Mesenchymal stem cell (in vitro differentiated cells and primary cell): ENCODE results near the gene LARP1.

Source experiments
- DNase-seq: peaks from one replicate; pipeline ENCODE4 v3.0.0-alpha.2; 2013
- H2AFZ ChIP-seq: one replicate; pipeline ENCODE4 v1.6.1; 2013; ENCODE audit warnings: low read depth, mild to moderate bottlenecking, control low read depth, inconsistent platforms, low read length, moderate library complexity
- H2AK5ac ChIP-seq: 2 replicates; pipeline ENCODE4 v1.6.1; 2013; ENCODE audit warnings: low read length, moderate library complexity, mild to moderate bottlenecking, inconsistent platforms; ENCODE audit not compliant: severe bottlenecking
- H2BK120ac ChIP-seq: one replicate; pipeline ENCODE4 v1.6.1; 2013; ENCODE audit warnings: low read depth, mild to moderate bottlenecking, inconsistent platforms, low read length, moderate library complexity
- H2BK12ac ChIP-seq, 2 experiments: one replicate each; pipeline ENCODE4 v1.6.1; 2013; ENCODE audit warnings: inconsistent platforms in 2 of 2, low read length in 2 of 2, mild to moderate bottlenecking in 2 of 2, moderate library complexity in 2 of 2, control low read depth in 1 of 2
- H2BK15ac ChIP-seq: one replicate; pipeline ENCODE4 v1.6.1; 2013; ENCODE audit warnings: mild to moderate bottlenecking, low read depth, inconsistent platforms; ENCODE audit not compliant: poor library complexity, severe bottlenecking
- H2BK5ac ChIP-seq: 2 replicates; pipeline ENCODE4 v1.6.1; 2013; ENCODE audit warnings: low read depth, mild to moderate bottlenecking, low read length, control low read depth, inconsistent platforms; ENCODE audit not compliant: poor library complexity, severe bottlenecking
- H3K14ac ChIP-seq, 2 experiments: one replicate each; pipeline ENCODE4 v1.6.1; 2013; ENCODE audit warnings: inconsistent platforms in 2 of 2, low read length in 2 of 2, control low read depth in 1 of 2, mild to moderate bottlenecking in 1 of 2, moderate library complexity in 1 of 2
- H3K18ac ChIP-seq, 2 experiments: one replicate each; pipeline ENCODE4 v1.6.1; 2013; ENCODE audit warnings: inconsistent platforms in 2 of 2, low read length in 2 of 2, control low read depth in 1 of 2, low read depth in 1 of 2, mild to moderate bottlenecking in 1 of 2
- H3K23ac ChIP-seq, 2 experiments: one replicate each; pipeline ENCODE4 v1.6.1; 2013; ENCODE audit warnings: inconsistent platforms in 2 of 2, low read length in 2 of 2, mild to moderate bottlenecking in 2 of 2, moderate library complexity in 2 of 2, control low read depth in 1 of 2
- H3K27ac ChIP-seq: 2 replicates; pipeline ENCODE4 v1.5.1; 2013; ENCODE audit warnings: mild to moderate bottlenecking, moderate library complexity, low read length, control low read depth, inconsistent platforms; ENCODE audit not compliant: poor library complexity, severe bottlenecking
- H3K27me3 ChIP-seq, 2 experiments: 2 replicates each; pipeline versions ENCODE4 v1.6.1 to v1.7.0; 2013; ENCODE audit warnings: low read length in 2 of 2, mild to moderate bottlenecking in 2 of 2, moderate library complexity in 2 of 2, control low read depth in 1 of 2, inconsistent platforms in 1 of 2; ENCODE audit not compliant: control insufficient read depth in 1 of 2, insufficient read depth in 1 of 2
- H3K36me3 ChIP-seq, 2 experiments: 2 replicates each; pipeline versions ENCODE4 v1.6.1 to v1.7.0; 2013; ENCODE audit warnings: low read length in 2 of 2, control low read depth in 1 of 2, inconsistent platforms in 1 of 2, low read depth in 1 of 2, mild to moderate bottlenecking in 1 of 2; ENCODE audit not compliant: insufficient read depth in 2 of 2, control insufficient read depth in 1 of 2
- H3K4ac ChIP-seq, 2 experiments: one replicate each; pipeline ENCODE4 v1.6.1; 2013; ENCODE audit warnings: inconsistent platforms in 2 of 2, low read length in 2 of 2, mild to moderate bottlenecking in 2 of 2, moderate library complexity in 2 of 2, control low read depth in 1 of 2, low read depth in 1 of 2
- H3K4me1 ChIP-seq: 2 replicates; pipeline ENCODE4 v1.6.1; 2013; ENCODE audit warnings: low read depth, low read length, control low read depth; ENCODE audit not compliant: control insufficient read depth, insufficient read depth
- H3K4me2 ChIP-seq: 2 replicates; pipeline ENCODE4 v1.6.1; 2013; ENCODE audit warnings: low read length, mild to moderate bottlenecking, inconsistent platforms; ENCODE audit not compliant: poor library complexity, severe bottlenecking
- H3K4me3 ChIP-seq, 2 experiments: 2 replicates each; pipeline versions ENCODE4 v1.5.1 to v1.7.0; 2013; ENCODE audit warnings: low read length in 2 of 2, mild to moderate bottlenecking in 2 of 2, control low read depth in 1 of 2, low read depth in 1 of 2; ENCODE audit not compliant: insufficient read depth in 1 of 2
- H3K79me1 ChIP-seq: replicated peaks from 2 replicates; pipeline ENCODE4 v1.6.1; 2013; ENCODE audit warnings: mild to moderate bottlenecking, control low read depth, low read length, inconsistent platforms; ENCODE audit not compliant: poor library complexity, severe bottlenecking
- H3K9ac ChIP-seq: 2 replicates; pipeline ENCODE4 v1.7.0; 2013; ENCODE audit warnings: mild to moderate bottlenecking, low read length, moderate library complexity
- H3K9me3 ChIP-seq: 2 replicates; pipeline ENCODE4 v1.7.0; 2013; ENCODE audit warnings: mild to moderate bottlenecking, low read length; ENCODE audit not compliant: control insufficient read depth
- H4K8ac ChIP-seq: one replicate; pipeline ENCODE4 v1.6.1; 2013; ENCODE audit warnings: inconsistent platforms, mild to moderate bottlenecking, low read length, moderate library complexity
- H4K91ac ChIP-seq: one replicate; pipeline ENCODE4 v1.6.1; 2013; ENCODE audit warnings: mild to moderate bottlenecking, low read length, inconsistent platforms
- WGBS: methylation state at CpG from one replicate; pipeline ENCODE4 v1.1.7; 2013; ENCODE audit warnings: mixed read lengths; 5-methylcytosine and 5-hydroxymethylcytosine counted together

LARP1 gene

GRCh38 chr5:154754460-154755360 lies 467 bp upstream of the LARP1 start:
- Histone ChIP-seq H3K27me3 (no peaks in the 10 kb centered on the region), H3K4ac (peak overlapping the region; percentile 71 to 96), H2BK15ac (peak overlapping the region; percentile 95), H3K4me1 (peaks cover 11% of the 10 kb centered on the region), H3K27ac (peak overlapping the region; percentile 72), H2AK5ac (peak overlapping the region; percentile 36), H4K91ac (peak overlapping the region; percentile 98), H3K4me3 (peak overlapping the region; percentile 69 to 80), H3K4me2 (peak overlapping the region; percentile 96), H3K36me3 (no peaks in the 10 kb centered on the region), H3K79me1 (peaks cover 2% of the 10 kb centered on the region), H3K14ac (peak overlapping the region in 1 of 2 experiments; percentile 95), H2BK12ac (peak overlapping the region; percentile 86 to 92), H3K18ac (peak overlapping the region; percentile 92 to 99), H2BK120ac (peak overlapping the region; percentile 98), H3K9ac (peak overlapping the region; percentile 97), H3K23ac (peak overlapping the region in 1 of 2 experiments; percentile 15), H3K9me3 (no peaks in the 10 kb centered on the region), H2AFZ (peak overlapping the region; percentile 47), H4K8ac (peak overlapping the region; percentile 99), H2BK5ac (peak overlapping the region; percentile 66)
- WGBS = 1% methylated on average over 86 of the region's 92 CpGs
- peak; percentile 99 for DNase-seq

DNA sequence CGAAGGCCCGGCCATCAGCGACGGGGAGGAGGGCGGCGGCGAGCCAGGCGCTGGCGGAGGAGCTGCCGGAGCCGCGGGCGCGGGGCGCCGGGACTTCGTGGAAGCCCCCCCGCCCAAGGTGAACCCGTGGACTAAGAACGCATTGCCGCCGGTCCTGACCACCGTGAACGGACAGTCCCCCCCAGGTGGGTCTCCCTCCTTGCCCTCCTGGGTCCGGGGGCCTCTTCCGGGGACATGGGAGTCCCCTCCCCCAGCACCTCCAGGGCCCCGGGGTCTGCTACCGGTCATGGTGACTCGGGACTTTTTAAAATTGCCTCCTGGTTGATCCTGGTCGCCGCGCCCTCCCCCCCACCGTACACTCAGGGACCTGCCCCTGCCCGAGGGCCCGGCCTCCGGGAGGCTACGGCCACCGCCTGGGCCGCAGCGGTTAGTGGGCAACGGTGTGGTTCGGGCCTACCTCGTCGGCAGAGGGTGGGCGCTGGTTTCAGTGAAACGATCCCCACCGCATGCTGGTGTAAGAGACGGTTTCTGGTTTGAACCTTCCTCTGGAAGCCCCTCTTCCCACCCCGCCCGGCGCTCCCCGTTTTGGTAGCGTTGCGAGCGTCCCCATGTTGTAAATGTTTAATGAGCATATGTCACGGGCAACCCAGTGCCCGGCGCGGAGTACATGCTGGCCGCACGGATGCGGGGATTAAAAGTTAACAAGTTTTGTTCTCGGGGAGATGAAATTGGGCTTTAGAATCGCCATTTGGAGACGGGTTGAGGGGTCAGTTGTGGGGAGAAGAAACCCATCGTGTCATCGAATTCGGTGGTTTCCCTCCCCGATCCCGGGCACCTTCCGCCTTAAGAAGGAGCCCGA lies 1.1 kb downstream of the LARP1 start:
- Histone ChIP-seq H4K8ac (no peak overlapping the region), H2AFZ (no peak overlapping the region), H3K14ac (peak overlapping the region in 1 of 2 experiments; percentile 99)

DNA sequence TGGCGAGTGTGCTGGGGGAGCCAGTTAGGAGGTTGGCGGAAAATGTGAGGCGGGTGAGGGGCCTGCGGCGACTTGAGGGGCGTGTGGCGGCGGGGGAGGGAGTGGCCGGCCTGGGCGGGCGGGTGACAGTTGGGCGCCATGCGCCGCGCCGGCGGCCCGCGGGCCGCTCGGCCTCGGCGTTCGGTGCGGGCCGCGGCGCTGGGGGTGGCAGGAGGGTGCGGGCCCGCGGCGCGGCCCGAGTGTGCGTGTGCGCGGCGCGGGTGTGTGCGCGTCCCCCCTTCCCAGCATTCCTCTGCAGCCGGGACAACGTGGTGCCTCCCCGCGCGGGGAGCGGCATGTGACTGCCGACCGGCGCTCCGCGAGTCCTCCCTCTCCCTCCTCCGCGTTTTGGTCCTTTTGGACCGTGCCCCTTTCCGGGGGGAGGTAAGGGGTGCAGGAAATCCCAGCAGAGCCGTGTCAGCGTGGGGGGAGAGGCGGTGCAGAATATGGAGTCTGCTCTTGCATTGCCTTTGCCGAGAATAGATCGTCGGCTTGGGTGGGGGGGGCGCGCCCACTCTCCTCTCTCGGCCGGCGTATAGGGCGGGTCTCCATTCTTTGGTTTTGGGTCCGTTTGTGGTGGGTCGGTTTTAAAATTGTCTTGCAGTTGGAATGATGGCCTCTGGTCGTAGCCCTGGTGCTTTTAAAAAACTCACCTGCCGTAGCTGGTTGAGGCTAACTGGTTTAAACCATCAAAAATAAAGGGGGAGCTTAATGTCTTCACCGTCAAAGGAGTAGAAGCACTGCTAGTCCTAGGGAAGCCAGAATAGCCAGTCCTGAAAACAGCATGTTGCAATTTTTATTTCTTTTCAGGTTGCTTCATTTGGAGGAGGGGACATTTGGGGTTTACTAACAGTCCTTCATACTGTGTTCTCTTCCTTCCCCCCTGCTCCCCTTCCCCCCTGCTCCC lies 2.0 kb downstream of the LARP1 start:
- peak overlapping the region; percentile 97 for H3K9ac ChIP-seq
- peak overlapping the region in 1 of 2 experiments; percentile 93 for H3K14ac ChIP-seq
- H2BK120ac ChIP-seq = no peak overlapping the region
- peak overlapping the region; percentile 69 to 93 for H3K4me3 ChIP-seq
- H3K4me2 ChIP-seq = peak overlapping the region; percentile 71
- no peak overlapping the region for H4K91ac ChIP-seq
- peaks cover 2% of the 10 kb centered on the region for H3K79me1 ChIP-seq
- no peak overlapping the region for H2BK12ac ChIP-seq
- no peak overlapping the region for H3K23ac ChIP-seq
- peak overlapping the region; percentile 30 for H3K27ac ChIP-seq
- H4K8ac ChIP-seq = no peak overlapping the region
- H3K4ac ChIP-seq = peak overlapping the region in 1 of 2 experiments; percentile 97
- H3K27me3 ChIP-seq = no peaks in the 10 kb centered on the region
- no peak overlapping the region for H2AK5ac ChIP-seq
- H3K4me1 ChIP-seq = peaks cover 12% of the 10 kb centered on the region
- peak; percentile 48 for DNase-seq
- H2AFZ ChIP-seq = no peak overlapping the region
- H3K36me3 ChIP-seq = no peaks in the 10 kb centered on the region
- no peak overlapping the region for H2BK5ac ChIP-seq
- H3K9me3 ChIP-seq = no peaks in the 10 kb centered on the region
- peak overlapping the region; percentile 79 to 98 for H3K18ac ChIP-seq
- H2BK15ac ChIP-seq = no peak overlapping the region
- 0% methylated on average over 28 of the region's 73 CpGs for WGBS

More for the DNA sequence above, 1.1 kb downstream of the LARP1 start:
- Histone ChIP-seq H3K4me3 (peak overlapping the region; percentile 69 to 93), H3K36me3 (no peaks in the 10 kb centered on the region), H3K9me3 (no peaks in the 10 kb centered on the region), H2BK15ac (no peak overlapping the region), H3K9ac (peak overlapping the region; percentile 97), H4K91ac (peak overlapping the region; percentile 97), H3K4ac (peak overlapping the region; percentile 2 to 97), H3K18ac (peak overlapping the region; percentile 98), H2BK120ac (peak overlapping the region; percentile 98), H3K4me2 (peak overlapping the region; percentile 71), H3K4me1 (peaks cover 11% of the 10 kb centered on the region), H2AK5ac (no peak overlapping the region), H3K27me3 (no peaks in the 10 kb centered on the region), H2BK5ac (no peak overlapping the region), H3K27ac (peak overlapping the region; percentile 30), H2BK12ac (peak overlapping the region in 1 of 2 experiments; percentile 70), H3K23ac (peak overlapping the region in 1 of 2 experiments; percentile 99), H3K79me1 (peaks cover 2% of the 10 kb centered on the region)
- DNase-seq = peak; percentile 45
- under 1% methylated on average over 70 of the region's 72 CpGs for WGBS
